LHCN-M2 (cell line): Measurements from ENCODE around the gene AHSG. TPM values are rescaled to one million over a fixed set of nuclear protein-coding genes. Genes with fewer than 3 reads are reported as not detected.
"Not testable (repeated sequence)": the region's sequence is repeated elsewhere in the genome, so short reads cannot be mapped to it uniquely, and the experiment has no call there.

Experiments
- DNase-seq: peaks from one replicate; pipeline ENCODE4 v3.0.0-alpha.2; 2012; ENCODE audit warnings: low read depth
- polyA plus RNA-seq: library from polyadenylated mRNA; unstranded; fragments of >200 nt; gene quantifications from one replicate; pipeline ENCODE4 v1.2.1, GENCODE V29; 2012; ENCODE audit warnings: missing spikeins
- total RNA-seq: library from RNA; depleted of rRNA; stranded (reverse); fragments of >200 nt; gene quantifications from 2 replicates; pipeline ENCODE4 v1.2.3, GENCODE V29; 2014; rRNA removed

The AHSG gene, protein sequence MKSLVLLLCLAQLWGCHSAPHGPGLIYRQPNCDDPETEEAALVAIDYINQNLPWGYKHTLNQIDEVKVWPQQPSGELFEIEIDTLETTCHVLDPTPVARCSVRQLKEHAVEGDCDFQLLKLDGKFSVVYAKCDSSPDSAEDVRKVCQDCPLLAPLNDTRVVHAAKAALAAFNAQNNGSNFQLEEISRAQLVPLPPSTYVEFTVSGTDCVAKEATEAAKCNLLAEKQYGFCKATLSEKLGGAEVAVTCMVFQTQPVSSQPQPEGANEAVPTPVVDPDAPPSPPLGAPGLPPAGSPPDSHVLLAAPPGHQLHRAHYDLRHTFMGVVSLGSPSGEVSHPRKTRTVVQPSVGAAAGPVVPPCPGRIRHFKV
- total RNA-seq, result not detected in 2 replicates
- not detected for polyA plus RNA-seq

DNA sequence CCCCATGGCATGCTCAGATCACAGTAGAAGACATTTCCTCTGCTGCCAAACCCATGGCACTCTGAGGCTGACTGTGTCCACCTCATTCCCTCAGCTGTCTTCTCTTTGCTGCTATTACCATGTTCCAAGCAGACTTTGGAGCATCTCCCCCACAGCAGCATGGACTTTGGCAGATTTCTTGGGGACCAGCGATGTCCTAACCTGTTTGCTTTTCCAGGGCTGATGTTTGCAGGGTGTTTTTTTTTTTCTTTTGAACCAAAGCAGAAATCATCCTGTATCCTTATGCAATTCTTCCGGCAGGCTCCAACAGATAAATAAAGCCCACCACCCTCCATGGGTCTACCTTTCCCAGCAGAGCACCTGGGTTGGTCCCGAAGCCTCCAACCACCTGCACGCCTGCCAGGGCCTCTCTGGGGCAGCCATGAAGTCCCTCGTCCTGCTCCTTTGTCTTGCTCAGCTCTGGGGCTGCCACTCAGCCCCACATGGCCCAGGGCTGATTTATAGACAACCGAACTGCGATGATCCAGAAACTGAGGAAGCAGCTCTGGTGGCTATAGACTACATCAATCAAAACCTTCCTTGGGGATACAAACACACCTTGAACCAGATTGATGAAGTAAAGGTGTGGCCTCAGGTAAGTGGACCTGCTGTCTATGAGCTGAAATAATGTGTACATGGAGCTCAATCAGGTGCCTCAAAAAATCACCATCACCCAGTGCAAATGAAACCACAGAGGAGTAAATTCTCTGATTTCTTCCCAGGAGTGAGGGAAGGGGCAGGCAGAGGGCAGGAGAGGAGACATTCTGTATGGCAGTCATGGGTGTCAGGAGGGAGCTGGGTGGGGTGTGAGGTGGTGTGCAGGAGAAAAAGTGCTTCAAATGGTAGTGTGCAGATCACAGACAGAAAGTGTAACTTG is at the start of gene AHSG:
Gene AHSG, plus strand, starts transcription at position 340 of the 916 bp plus-strand sequence. Its CDS starts 82 bp downstream, at position 422.
- no peak for DNase-seq

- no peak for DNase-seq
Observed at GRCh38 chr3:186564586-186564985, 48.3 kb upstream of the AHSG start.

GRCh38 chr3:186566772-186567071 is 46.1 kb upstream of the AHSG start:
- DNase-seq, result no peak

GRCh38 chr3:186567072-186567921 is 45.6 kb upstream of the AHSG start, which contains the start of gene TBCCD1:
TSS of gene TBCCD1 (minus strand) at chr3:186567339. CDS start at chr3:186564329, 3,010 bp downstream.
- peak; percentile 84 for DNase-seq

- DNase-seq, result not testable (repeated sequence)
Observed at GRCh38 chr3:186569361-186569760, 43.5 kb upstream of the AHSG start.

DNA sequence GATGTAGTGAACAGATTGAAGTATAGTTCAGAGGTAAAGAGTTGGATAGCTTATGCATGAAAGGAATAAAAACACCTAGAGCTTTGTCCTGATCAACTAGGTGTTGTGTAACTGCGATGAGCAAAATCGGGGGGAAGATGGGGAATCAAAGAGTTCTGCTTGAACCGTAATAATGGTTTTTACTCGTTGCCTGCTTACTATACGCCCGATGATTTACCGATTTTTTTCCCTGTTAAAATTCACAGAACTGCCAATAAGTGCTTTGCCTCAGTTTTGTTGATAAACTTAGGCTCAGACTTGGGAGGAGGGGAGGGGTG is 43.1 kb upstream of the AHSG start:
- no peak for DNase-seq

DNA sequence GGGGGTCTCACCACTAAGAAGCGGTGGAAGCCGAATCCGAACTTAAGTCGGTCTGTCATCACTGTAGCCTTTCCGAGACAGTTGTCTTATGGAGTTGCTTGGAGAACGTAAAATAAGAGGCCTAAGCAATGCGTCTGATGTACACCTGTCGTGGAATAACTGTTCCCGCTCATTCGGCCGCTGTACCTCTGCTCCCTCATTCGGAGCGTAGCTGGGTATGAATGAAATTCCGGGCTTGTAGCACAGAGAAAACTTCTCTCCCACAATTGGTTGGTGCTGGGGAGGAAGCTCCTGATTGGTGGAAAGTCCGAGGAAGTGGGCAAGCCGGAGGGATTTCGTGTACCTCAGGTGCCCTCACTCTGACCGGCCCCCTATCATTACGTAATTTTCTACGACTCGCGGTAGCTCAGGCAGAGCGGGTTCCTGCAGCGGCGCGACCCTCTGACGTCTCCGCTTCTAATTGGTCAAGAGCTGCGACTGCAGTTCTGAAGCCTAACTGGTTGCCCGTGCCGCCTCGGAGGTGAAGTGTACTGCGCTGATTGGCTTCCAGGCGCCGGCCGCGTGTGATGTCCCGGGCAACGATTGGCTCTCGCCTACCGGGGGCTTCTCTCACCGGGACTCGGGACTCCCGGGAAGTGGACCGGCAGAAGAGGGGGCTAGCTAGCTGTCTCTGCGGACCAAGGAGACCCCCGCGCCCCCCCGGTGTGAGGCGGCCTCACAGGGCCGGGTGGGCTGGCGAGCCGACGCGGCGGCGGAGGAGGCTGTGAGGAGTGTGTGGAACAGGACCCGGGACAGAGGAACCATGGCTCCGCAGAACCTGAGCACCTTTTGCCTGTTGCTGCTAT is 42.5 kb upstream of the AHSG start, which contains the start of gene DNAJB11:
Gene DNAJB11, plus strand, starts transcription at position 625 of the 845 bp plus-strand sequence. Its CDS starts 178 bp downstream, at position 803.
- peak; percentile 100 for DNase-seq

DNA sequence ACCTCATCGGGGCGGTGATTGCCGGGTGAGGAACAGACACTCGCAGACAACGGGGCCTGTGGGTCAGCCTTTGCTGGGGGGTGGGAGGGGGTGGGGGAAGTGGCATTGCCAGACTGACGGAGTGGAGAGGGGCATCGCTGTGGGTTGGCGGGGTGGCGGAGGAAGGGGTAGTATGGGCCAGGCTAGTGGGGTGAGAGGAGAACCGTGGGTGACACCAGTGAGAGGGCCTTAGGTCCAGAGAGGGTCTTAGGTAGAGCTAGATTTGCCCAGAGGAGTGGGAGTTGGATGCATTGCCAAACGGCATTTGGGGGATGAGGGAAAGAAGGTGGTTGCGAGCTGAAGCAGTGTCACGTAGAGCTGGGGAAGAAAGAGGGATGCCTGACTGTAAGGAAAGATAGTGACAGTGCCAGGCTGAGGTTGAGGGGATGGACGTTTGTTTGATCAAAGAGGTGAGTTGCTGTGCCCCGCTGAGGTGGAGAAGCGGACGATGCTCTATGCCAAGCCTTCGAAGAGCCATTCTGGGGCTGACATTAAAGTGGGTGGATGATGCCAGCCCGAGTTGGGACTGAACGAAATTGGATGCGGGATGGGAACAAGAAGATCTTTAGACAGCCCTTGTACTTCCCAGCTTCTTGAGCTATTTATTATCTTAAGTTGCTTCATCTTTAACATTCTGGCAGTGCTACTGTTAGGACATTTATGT is 41.8 kb upstream of the AHSG start:
- DNase-seq, result no peak

GRCh38 chr3:186571644-186572013 is 41.2 kb upstream of the AHSG start:
- DNase-seq, result no peak

DNA sequence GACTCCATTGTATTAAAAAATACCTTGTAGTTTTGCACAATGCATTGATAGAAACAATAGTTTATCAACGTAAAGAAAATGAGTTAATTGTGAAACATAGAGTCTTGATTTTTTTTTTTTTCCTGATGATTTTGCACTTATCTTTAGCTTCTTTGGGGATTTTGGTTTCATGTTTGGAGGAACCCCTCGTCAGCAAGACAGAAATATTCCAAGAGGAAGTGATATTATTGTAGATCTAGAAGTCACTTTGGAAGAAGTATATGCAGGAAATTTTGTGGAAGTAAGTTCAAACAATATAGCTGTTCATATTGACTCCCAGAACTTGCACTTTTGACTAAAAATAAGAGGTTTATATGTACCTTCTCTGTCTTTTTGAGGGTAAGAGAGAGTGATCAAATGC is 35.3 kb upstream of the AHSG start:
- no peak for DNase-seq

- no peak for DNase-seq
Observed at GRCh38 chr3:186580785-186581184, 32.1 kb upstream of the AHSG start.

GRCh38 chr3:186582541-186582940 is 30.3 kb upstream of the AHSG start:
- no peak for DNase-seq

- DNase-seq, result peak; percentile 60
Observed at GRCh38 chr3:186583831-186584230, 29.0 kb upstream of the AHSG start.

DNA sequence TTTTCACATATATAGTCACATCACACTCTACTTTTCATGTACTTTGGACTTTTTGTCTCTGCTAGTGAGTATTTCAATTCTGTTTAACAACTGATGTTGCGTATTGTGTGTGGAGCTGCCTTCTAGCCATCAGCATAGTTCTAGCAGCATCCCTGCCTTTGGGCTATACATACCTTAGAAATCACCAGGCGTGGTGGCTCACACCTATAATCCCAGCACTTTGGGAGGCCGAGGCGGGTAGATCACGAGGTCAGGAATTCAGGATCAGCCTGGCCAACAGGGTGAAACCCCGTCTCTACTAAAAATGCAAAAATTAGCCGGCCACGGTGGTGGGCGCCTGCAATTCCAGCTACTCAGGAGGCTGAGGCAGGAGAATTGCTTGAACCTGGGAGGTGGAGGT is 26.6 kb upstream of the AHSG start:
- not testable (repeated sequence) for DNase-seq

DNA sequence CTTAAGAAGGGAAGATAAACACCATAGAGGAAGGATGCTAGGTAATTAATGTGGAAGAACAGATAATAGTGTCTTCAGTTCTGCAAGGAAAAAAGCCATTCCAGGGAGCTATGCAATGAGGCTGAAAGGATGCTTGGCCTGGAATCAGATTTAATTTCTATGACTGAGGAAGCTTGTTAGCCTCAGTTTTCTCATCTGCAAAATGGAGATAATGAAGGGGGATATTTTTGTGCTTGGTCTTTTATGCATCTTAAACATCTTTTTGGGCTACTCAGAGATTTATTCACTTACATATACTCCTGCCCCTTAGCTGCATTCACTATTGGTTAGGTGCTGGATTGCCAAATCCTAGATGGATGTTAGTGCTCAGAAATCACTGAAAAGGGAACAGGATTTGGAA is 25.7 kb upstream of the AHSG start:
- DNase-seq, result no peak

- DNase-seq, result no peak
Observed at GRCh38 chr3:186588632-186589031, 24.2 kb upstream of the AHSG start.

GRCh38 chr3:186589121-186589520 is 23.7 kb upstream of the AHSG start:
- DNase-seq, result peak; percentile 26

GRCh38 chr3:186589856-186590579 is 22.8 kb upstream of the AHSG start:
- DNase-seq, result no peak

DNA sequence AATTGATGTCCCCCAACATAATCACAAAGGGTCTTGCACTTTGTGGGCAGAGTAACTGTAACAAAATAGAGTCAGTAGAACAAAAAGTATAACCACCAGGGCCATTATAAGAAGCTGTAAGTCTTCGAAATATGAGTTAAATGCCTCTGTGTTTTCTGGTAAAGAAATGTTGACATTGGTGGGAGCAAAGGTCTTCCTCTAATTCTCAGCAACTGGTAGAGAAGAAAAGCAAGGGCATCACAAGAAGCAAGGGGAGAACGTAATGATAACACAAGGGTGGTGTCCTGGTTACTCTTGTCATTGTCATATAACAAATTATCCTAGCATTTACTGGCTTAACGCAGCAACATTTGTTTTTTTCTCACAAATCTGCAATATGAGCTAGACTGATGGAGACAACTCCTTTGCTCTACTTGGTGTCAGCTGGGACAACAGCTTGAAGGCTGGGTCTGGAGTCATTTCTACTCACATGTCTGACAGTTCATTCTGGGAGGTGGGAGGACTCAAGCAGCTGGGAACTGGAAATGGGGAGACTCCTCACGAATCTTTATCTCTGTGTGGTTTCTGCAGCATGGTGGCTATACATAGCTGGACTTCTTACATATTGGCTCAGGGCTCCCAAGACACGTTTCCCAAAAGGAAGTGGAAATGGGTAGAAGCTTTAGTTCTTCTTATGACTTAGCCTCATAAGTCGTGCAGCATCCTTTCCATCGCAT is 22.1 kb upstream of the AHSG start:
- DNase-seq, result no peak
